LHCN-M2 (cell line): ENCODE data around the gene HTR6. TPM values are rescaled to one million over a fixed set of nuclear protein-coding genes. Genes with fewer than 3 reads are reported as not detected.
"Not testable (repeated sequence)": the region's sequence is repeated elsewhere in the genome, so short reads cannot be mapped to it uniquely, and the experiment has no call there.

Source experiments
- DNase-seq: peaks from one replicate; pipeline ENCODE4 v3.0.0-alpha.2; 2012; ENCODE audit warnings: low read depth
- polyA plus RNA-seq: library from polyadenylated mRNA; unstranded; fragments of >200 nt; gene quantifications from one replicate; pipeline ENCODE4 v1.2.1, GENCODE V29; 2012; ENCODE audit warnings: missing spikeins
- total RNA-seq: library from RNA; depleted of rRNA; stranded (reverse); fragments of >200 nt; gene quantifications from 2 replicates; pipeline ENCODE4 v1.2.3, GENCODE V29; 2014; rRNA removed

HTR6 gene
- total RNA-seq, result not detected in 2 replicates
- polyA plus RNA-seq, result not detected

- DNase-seq, result no peak
These were observed at the start of gene HTR6 for GRCh38 chr1:19664453-19665185. Gene HTR6, plus strand, starts transcription at chr1:19664875. Its CDS starts 879 bp downstream, at chr1:19665754.

GRCh38 chr1:19615438-19615837 lies 49.2 kb upstream of the HTR6 start:
- DNase-seq, result no peak

- DNase-seq, result peak; percentile 20
These were observed 48.2 kb upstream of the HTR6 start for GRCh38 chr1:19616489-19616888.

DNA sequence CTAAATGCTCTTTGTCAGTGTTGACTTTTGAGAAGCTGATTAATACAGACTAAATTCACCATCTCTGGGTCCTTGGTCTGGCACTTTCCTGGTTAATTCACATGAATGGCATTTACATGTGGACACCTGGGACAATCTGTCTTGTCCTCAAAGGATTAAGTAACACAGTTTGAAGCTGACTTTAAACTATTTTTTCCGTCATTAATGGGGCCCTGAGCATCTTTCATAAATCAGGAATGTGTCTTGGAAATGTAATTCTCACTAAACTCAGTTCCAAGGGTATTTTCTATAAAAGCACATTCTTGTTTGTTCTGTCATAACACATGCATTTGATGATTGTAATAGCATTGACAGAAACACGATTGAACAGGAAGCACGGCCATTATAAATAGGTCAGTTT lies 47.3 kb upstream of the HTR6 start:
- DNase-seq, result no peak

GRCh38 chr1:19618428-19618827 lies 46.2 kb upstream of the HTR6 start:
- DNase-seq, result no peak

- DNase-seq, result no peak
These were observed 44.8 kb upstream of the HTR6 start for GRCh38 chr1:19619697-19620384.

DNA sequence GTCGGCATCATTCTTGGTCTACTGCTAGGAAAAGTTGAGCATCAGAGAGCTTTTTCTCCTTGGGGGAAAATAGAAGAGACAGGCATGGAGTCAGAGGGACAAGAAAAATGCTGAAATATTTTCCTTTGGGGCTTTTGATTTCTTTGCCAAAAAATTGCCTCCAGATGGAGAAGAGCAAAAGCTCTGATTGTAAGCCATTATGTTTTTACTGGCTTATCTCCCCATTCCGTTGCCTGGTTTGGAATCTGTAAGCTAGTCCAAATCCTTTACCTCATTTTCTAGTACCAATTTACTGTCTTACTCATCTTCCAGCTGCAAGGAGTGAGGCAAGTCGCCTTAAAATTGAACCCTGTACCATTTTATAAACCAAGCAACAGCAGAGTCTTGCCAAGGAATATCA lies 43.9 kb upstream of the HTR6 start:
- DNase-seq, result no peak

DNA sequence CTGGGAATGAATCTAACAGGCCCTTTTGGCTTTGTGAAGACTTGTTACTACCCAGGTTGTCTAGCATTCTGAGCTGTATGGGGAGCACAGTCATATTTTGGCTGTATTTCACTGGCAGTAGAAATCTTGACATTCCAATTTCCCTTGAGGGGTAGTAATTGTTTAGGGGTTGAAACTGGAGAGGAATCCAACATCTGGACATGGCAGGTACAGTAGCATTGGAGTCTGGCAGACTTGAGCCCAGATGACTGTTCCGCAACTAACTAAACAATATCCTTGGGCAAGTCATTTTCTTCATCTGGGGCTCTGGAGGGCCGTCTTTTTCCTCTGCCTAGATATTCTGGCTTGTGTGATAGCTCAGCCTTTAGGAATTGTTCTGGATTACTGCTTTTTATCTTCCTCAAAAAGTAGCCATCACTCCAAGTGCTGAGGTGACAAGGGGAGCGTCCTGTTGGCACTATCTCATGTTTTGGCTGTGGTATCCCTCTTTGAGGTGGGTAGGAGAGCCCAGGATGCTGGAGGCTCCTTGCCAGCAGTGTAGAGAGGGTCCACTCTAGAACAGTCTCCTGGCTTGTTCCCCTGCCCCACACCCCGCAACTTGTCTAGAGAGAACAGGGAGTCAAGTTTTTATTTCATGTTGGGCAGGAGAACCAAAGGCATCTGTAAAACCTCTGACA lies 43.3 kb upstream of the HTR6 start:
- no peak for DNase-seq

- peak; percentile 49 for DNase-seq
These were observed 42.5 kb upstream of the HTR6 start for GRCh38 chr1:19622204-19622603.

- no peak for DNase-seq
These were observed 41.2 kb upstream of the HTR6 start for GRCh38 chr1:19623523-19623922.

DNA sequence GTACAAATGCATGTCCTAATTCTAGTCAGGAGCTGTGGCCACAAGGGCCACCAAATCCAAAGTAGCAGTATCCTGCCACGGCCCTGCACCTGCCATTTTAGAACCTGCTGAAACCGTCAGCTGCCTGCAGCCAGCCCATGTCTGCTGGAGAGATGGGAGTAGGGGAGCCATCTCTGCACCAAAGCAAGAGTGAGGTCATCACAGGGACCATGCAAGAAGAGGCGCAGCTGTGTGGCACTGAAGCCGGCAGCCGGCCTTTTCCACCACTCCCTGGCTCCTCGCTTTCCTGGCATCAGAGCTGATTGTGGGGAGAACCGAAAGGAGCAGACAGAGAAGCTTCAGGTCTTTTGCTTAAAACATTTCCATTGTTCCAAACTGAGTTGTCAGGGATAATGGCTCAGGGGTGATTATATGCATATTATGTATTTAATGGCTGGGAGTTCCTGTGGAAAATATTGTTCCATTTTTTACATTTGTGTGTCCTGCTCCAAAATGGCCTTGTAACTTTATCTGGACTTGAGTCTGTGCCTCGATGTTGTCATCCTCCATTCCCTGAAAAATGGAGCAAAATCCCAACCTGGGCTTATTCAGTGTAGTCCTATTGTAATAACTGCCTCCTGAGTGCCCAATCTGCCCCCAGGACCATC lies 39.3 kb upstream of the HTR6 start:
- DNase-seq, result no peak

DNA sequence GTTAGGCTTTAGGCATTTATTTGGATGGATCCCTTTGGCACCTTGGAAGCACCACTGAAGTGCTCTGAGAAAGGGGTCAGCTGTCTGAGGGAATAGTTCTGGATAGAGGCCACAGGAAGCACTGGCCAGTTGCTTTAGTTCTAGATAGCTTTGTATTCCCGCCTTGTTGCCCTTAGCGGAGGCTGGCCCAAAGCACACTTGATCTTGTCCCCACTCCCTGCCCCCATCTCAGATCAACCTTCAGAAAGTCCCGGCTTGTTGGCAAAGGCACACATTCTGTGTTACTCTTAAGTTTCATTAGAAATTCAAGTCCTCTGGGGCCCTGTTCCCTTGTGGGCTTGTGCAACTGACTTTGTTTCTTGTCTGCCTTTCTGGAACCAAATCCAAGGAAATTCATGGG lies 35.8 kb upstream of the HTR6 start:
- no peak for DNase-seq

DNA sequence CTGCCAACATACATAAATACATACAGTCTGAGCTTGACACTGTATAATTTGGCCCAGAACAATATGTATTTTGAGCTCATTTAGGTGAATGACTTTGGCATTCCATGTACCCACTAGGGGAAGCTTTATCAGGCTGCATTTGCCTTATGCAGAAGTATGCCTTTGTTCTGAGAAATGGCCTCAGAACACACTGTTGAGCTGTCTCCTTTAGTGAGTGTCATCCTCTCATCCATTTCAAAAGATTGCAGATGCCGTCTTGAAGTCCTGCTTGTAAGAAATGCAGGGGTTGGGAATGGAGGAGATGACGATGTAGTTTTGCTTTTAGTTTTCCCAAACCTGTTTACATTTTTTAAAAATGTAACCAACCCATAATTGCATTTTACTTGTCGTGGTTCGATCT lies 35.3 kb upstream of the HTR6 start:
- no peak for DNase-seq

DNA sequence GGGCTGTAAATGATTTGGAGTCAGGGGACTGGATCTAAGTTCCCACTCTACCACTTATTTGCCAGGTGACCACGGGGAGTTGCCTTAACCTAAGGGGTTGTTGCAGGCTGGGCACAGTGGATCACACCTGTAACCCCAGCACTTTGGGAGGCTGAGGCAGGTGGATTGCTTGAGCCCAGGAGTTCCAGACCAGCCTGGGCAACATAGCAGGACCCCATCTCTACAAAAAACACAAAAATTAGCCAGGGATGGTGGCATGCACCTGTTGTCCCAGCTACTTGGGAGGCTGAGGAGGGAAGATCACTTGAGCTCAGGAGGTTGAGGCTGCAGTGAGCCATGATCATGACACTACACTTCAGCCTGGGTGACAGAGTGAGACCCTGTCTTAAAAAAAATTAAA lies 34.5 kb upstream of the HTR6 start:
- not testable (repeated sequence) for DNase-seq

DNA sequence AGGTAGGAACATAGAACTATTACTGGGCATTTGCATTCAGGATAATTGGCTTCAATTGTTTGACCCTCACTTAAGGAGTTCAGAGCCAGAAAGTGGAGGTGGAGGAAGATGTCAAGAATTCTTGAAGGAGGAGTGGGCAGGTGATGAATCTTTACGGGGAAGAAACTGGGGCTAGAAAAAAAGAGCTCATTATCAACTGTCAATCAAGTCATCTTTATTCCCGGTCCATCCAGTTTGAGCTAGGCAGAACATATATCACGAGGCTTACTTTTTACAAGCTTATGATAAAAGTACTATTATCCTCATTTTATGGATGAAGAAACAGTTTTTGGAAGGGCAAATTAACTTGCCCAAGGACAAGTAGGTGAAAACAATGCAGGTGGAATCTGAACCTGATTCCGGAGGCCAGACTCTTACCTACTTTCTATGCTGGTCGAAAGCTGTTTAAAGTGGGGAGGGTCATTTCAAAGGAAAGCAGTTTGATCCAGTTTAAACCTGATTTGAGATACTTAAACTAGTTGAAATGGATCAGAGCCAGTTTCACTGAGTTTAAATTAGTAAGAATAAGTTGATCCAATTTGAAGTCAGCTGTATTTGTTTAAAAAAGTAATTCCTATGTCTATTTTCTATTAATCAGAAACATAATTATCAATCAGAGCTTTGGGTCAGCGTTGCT lies 33.8 kb upstream of the HTR6 start:
- no peak for DNase-seq

- DNase-seq, result no peak
These were observed 32.5 kb upstream of the HTR6 start for GRCh38 chr1:19632211-19632610.

DNA sequence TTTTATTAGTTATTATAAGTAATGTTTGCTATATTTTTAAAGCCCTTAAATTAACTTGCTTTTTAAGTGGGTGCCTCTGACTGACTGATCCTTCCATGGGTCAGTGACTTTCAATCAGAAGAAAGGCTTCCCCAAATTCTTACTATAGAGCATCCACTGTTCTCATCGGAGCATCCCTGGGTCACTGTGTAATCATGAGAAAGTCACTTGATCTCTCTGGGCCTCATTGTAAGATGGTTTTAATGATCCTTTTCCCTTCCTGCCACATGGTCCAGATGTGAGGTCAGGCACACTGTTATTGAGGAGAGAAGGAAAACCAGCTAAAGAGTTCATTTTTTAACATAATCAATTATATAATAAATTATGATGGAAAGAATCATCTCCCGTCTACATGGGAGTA lies 31.6 kb upstream of the HTR6 start:
- DNase-seq, result no peak

GRCh38 chr1:19635064-19635463 lies 29.6 kb upstream of the HTR6 start:
- DNase-seq, result not testable (repeated sequence)

DNA sequence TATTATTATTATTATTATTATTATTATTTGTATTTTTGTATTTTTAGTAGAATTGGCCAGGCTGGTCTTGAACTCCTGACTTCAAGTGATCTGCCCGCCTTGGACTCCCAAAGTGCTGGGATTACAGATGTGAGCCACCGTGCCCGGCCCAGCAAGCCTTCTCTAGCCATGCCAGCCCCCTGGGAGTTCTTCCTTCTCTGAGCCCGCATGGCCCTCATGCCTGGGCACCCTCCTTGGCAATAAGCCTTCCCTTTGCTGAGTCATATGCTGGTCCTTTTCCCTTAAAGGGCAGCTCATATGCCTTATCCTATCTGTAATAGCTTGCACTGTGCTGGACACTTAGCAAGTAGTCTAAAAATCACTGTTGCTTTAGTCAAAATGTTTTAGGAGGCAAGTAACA lies 29.0 kb upstream of the HTR6 start:
- no peak for DNase-seq

DNA sequence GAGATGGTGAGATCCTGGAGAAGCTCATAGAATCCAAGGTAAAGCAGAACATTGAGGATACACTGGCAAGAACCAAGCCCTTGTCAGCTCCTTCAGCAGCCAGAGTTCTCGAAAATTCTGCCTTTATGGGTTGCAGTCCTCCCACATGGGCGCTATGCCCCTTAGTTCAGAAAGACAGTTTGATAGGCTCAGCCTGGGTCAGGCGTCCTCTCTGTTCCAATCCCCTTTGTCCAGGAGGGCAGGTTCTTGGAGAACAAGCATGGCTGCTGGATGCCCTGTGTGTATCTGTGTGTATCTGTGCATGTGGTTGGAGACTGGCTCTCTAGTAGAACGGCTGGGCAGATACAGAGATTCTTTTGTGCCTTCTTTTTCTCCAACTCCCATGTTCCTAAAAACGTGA lies 28.6 kb upstream of the HTR6 start:
- DNase-seq, result no peak

GRCh38 chr1:19636749-19637148 lies 27.9 kb upstream of the HTR6 start:
- DNase-seq, result not testable (repeated sequence)

- no peak for DNase-seq
These were observed 27.1 kb upstream of the HTR6 start for GRCh38 chr1:19637606-19638005.
